HUES48 (cell line): Measurements from ENCODE around the gene DLG2.
"Not testable (repeated sequence)": the region's sequence is repeated elsewhere in the genome, so short reads cannot be mapped to it uniquely, and the experiment has no call there.

Experiments used
- H3K27ac ChIP-seq: one replicate; pipeline ENCODE4 v1.7.0; 2013; ENCODE audit warnings: low read depth, low read length, inconsistent platforms
- H3K27me3 ChIP-seq: 2 replicates; pipeline ENCODE4 v1.6.1; 2013; ENCODE audit warnings: mild to moderate bottlenecking, low read length; ENCODE audit not compliant: control insufficient read depth, insufficient read depth
- H3K36me3 ChIP-seq: 2 replicates; pipeline ENCODE4 v1.6.1; 2013; ENCODE audit warnings: low read length; ENCODE audit not compliant: control insufficient read depth, insufficient read depth
- H3K4me1 ChIP-seq: 2 replicates; pipeline ENCODE4 v1.6.1; 2013; ENCODE audit warnings: mild to moderate bottlenecking, low read length; ENCODE audit not compliant: control insufficient read depth, insufficient read depth
- H3K4me3 ChIP-seq: 2 replicates; pipeline ENCODE4 v1.5.1; 2013; ENCODE audit warnings: mild to moderate bottlenecking, low read depth, low read length
- H3K9ac ChIP-seq: 2 replicates; pipeline ENCODE4 v1.6.1; 2013; ENCODE audit warnings: mild to moderate bottlenecking, low read depth, low read length, moderate library complexity
- H3K9me3 ChIP-seq: 2 replicates; pipeline ENCODE4 v1.6.1; 2013; ENCODE audit warnings: low read length; ENCODE audit not compliant: control insufficient read depth, insufficient read depth

Gene DLG2

GRCh38 chr11:85277693-85278092 lies 349.5 kb downstream of the DLG2 start:
- Histone ChIP-seq H3K27ac (no peak overlapping the region), H3K9me3 (no peaks in the 10 kb centered on the region), H3K27me3 (no peaks in the 10 kb centered on the region), H3K9ac (no peak overlapping the region), H3K4me1 (peaks cover 15% of the 10 kb centered on the region), H3K4me3 (no peak overlapping the region), H3K36me3 (no peaks in the 10 kb centered on the region)

- H3K36me3 ChIP-seq, result no peaks in the 10 kb centered on the region
- no peak overlapping the region for H3K9ac ChIP-seq
- H3K9me3 ChIP-seq, result no peaks in the 10 kb centered on the region
- no peaks in the 10 kb centered on the region for H3K27me3 ChIP-seq
- H3K4me1 ChIP-seq, result peaks cover 15% of the 10 kb centered on the region
- H3K27ac ChIP-seq, result no peak overlapping the region
- no peak overlapping the region for H3K4me3 ChIP-seq
Measured at GRCh38 chr11:85276332-85276731, 350.8 kb downstream of the DLG2 start.

GRCh38 chr11:85270315-85270714 lies 356.8 kb downstream of the DLG2 start:
- not testable (repeated sequence) for H3K9ac ChIP-seq, H3K36me3 ChIP-seq, H3K27ac ChIP-seq, H3K4me1 ChIP-seq, H3K4me3 ChIP-seq, H3K9me3 ChIP-seq, H3K27me3 ChIP-seq

- no peak overlapping the region for H3K27ac ChIP-seq
- no peak overlapping the region for H3K9ac ChIP-seq
- no peaks in the 10 kb centered on the region for H3K27me3 ChIP-seq
- no peak overlapping the region for H3K4me3 ChIP-seq
- H3K4me1 ChIP-seq, result no peaks in the 10 kb centered on the region; the same call in 1 of the 2 replicates
- no peaks in the 10 kb centered on the region for H3K9me3 ChIP-seq
- no peaks in the 10 kb centered on the region for H3K36me3 ChIP-seq
Measured at GRCh38 chr11:85269109-85269508, 358.0 kb downstream of the DLG2 start.

- Histone ChIP-seq H3K4me3 (no peak overlapping the region), H3K27ac (no peak overlapping the region)
Measured at GRCh38 chr11:85266646-85267045, 360.5 kb downstream of the DLG2 start.

GRCh38 chr11:85263328-85263727 lies 363.8 kb downstream of the DLG2 start:
- no peak overlapping the region for H3K9ac ChIP-seq
- H3K27ac ChIP-seq, result no peak overlapping the region
- no peak overlapping the region for H3K4me3 ChIP-seq
- H3K4me1 ChIP-seq, result no peaks in the 10 kb centered on the region; the same call in 1 of the 2 replicates
- no peaks in the 10 kb centered on the region for H3K9me3 ChIP-seq
- no peaks in the 10 kb centered on the region for H3K27me3 ChIP-seq
- no peaks in the 10 kb centered on the region for H3K36me3 ChIP-seq

More at GRCh38 chr11:85266646-85267045, 360.5 kb downstream of the DLG2 start:
- Histone ChIP-seq H3K36me3 (no peaks in the 10 kb centered on the region), H3K9me3 (no peaks in the 10 kb centered on the region), H3K9ac (no peak overlapping the region), H3K4me1 (no peaks in the 10 kb centered on the region; the same call in 1 of the 2 replicates), H3K27me3 (no peaks in the 10 kb centered on the region)

- Histone ChIP-seq H3K4me3 (no peak overlapping the region), H3K27ac (no peak overlapping the region), H3K9me3 (no peaks in the 10 kb centered on the region; the same call in 1 of the 2 replicates), H3K27me3 (no peaks in the 10 kb centered on the region), H3K36me3 (no peaks in the 10 kb centered on the region), H3K4me1 (peaks cover 12% of the 10 kb centered on the region; the same call in 1 of the 2 replicates), H3K9ac (no peak overlapping the region)
Measured at GRCh38 chr11:85257837-85258236, 369.3 kb downstream of the DLG2 start.

GRCh38 chr11:85256433-85256832 lies 370.7 kb downstream of the DLG2 start:
- H3K4me3 ChIP-seq, result no peak overlapping the region
- no peak overlapping the region for H3K9ac ChIP-seq
- no peaks in the 10 kb centered on the region; the same call in 1 of the 2 replicates for H3K9me3 ChIP-seq
- H3K4me1 ChIP-seq, result peaks cover 12% of the 10 kb centered on the region; the same call in 1 of the 2 replicates
- no peaks in the 10 kb centered on the region for H3K36me3 ChIP-seq
- H3K27me3 ChIP-seq, result no peaks in the 10 kb centered on the region
- H3K27ac ChIP-seq, result no peak overlapping the region

GRCh38 chr11:85249482-85249881 lies 377.7 kb downstream of the DLG2 start:
- H3K9ac ChIP-seq, result no peak overlapping the region
- no peaks in the 10 kb centered on the region for H3K27me3 ChIP-seq
- H3K4me3 ChIP-seq, result no peak overlapping the region
- H3K36me3 ChIP-seq, result no peaks in the 10 kb centered on the region
- H3K27ac ChIP-seq, result no peak overlapping the region
- H3K9me3 ChIP-seq, result no peaks in the 10 kb centered on the region; the same call in 1 of the 2 replicates
- no peaks in the 10 kb centered on the region for H3K4me1 ChIP-seq

- H3K4me1 ChIP-seq, result no peaks in the 10 kb centered on the region
- no peaks in the 10 kb centered on the region for H3K9me3 ChIP-seq
- H3K27me3 ChIP-seq, result no peaks in the 10 kb centered on the region
- no peaks in the 10 kb centered on the region for H3K36me3 ChIP-seq
- no peak overlapping the region for H3K27ac ChIP-seq
- no peak overlapping the region for H3K9ac ChIP-seq
- no peak overlapping the region for H3K4me3 ChIP-seq
Measured at GRCh38 chr11:85247797-85248196, 379.3 kb downstream of the DLG2 start.

- no peaks in the 10 kb centered on the region for H3K27me3 ChIP-seq
- H3K36me3 ChIP-seq, result no peaks in the 10 kb centered on the region
- H3K9ac ChIP-seq, result no peak overlapping the region
- H3K4me1 ChIP-seq, result 0 out of 2 replicates have a peak, but pooled peaks cover 12% of the 10 kb centered on the region
- no peaks in the 10 kb centered on the region for H3K9me3 ChIP-seq
- no peak overlapping the region for H3K4me3 ChIP-seq
- no peak overlapping the region for H3K27ac ChIP-seq
Measured at GRCh38 chr11:85238906-85239305, 388.2 kb downstream of the DLG2 start.

GRCh38 chr11:85238038-85238437 lies 389.1 kb downstream of the DLG2 start:
- not testable (repeated sequence) for H3K9me3 ChIP-seq, H3K27me3 ChIP-seq, H3K4me3 ChIP-seq, H3K9ac ChIP-seq, H3K27ac ChIP-seq, H3K36me3 ChIP-seq
- peaks cover 15% of the 10 kb centered on the region; the same call in 1 of the 2 replicates for H3K4me1 ChIP-seq
